Lower leg skin (tissue), 3 donors: Measurements from ENCODE around the gene STAT5B.
"Not testable (repeated sequence)": the region's sequence is repeated elsewhere in the genome, so short reads cannot be mapped to it uniquely, and the experiment has no call there.

ENCODE experiments used
- CTCF ChIP-seq, 3 donors: fragments of 450-650 bp; IDR thresholded peaks; one replicate each; pipeline ENCODE4 v1.5.1; 2016; ENCODE audit warnings: antibody characterized with exemption in 3 of 3, mild to moderate bottlenecking in 3 of 3, moderate library complexity in 2 of 3
- POLR2A ChIP-seq, 2 donors: fragments of 450-650 bp; IDR thresholded peaks; one replicate each; pipeline ENCODE4 v1.6.1; 2016 to 2017; ENCODE audit warnings: antibody characterized with exemption in 2 of 2, mild to moderate bottlenecking in 1 of 2, moderate library complexity in 1 of 2

DNA sequence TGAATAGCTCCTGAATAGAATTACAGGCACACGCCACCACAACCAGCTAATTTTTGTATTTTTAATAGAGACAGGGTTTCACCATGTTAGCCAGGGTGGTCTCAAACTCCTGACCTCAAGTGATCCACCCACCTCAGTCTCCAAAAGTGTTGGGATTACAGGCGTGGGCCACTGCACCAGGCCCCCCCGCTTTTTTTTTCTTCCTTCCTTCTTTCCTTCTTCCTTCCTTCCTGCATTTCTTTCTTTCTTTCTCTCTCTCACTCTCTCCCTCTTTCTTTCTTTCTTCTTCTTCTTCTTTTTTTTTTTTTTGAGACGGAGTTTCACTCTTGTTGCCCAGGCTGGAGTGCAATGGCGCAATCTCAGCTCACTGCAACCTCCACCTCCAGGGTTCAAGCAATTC is 90.0 kb downstream of the STAT5B start:
- TF ChIP-seq CTCF, POLR2A (IDR thresholded peaks at IDR 0.05): not testable (repeated sequence)
